Neuron (in vitro differentiated cells): Measurements from ENCODE around the gene ATP8A2.
A peak's percentile ranks its signal among the peaks of the same experiment; 100 is the strongest.

Source experiments
- H2AFZ ChIP-seq: one replicate; pipeline ENCODE4 v1.6.1; 2013; ENCODE audit warnings: low read depth, mild to moderate bottlenecking, inconsistent platforms, low read length, moderate library complexity
- H3K27me3 ChIP-seq: one replicate; pipeline ENCODE4 v1.6.1; 2013; ENCODE audit warnings: low read length; ENCODE audit not compliant: insufficient read depth
- H3K36me3 ChIP-seq: one replicate; pipeline ENCODE4 v1.6.1; 2013; ENCODE audit warnings: low read length; ENCODE audit not compliant: insufficient read depth
- H3K4me1 ChIP-seq: one replicate; pipeline ENCODE4 v1.6.1; 2013; ENCODE audit warnings: low read length; ENCODE audit not compliant: insufficient read depth
- H3K4me3 ChIP-seq: 2 replicates; pipeline ENCODE4 v1.5.1; 2013; ENCODE audit warnings: mild to moderate bottlenecking, low read length, moderate library complexity
- H3K9me3 ChIP-seq: one replicate; pipeline ENCODE4 v1.6.1; 2013; ENCODE audit warnings: low read length

ATP8A2 gene

GRCh38 chr13:25447396-25447795, 75.6 kb downstream of the ATP8A2 start:
- H3K4me1 ChIP-seq, result no peaks in the 10 kb centered on the region
- no peaks in the 10 kb centered on the region for H3K36me3 ChIP-seq
- no peaks in the 10 kb centered on the region for H3K27me3 ChIP-seq
- no peaks in the 10 kb centered on the region for H3K9me3 ChIP-seq
- no peak overlapping the region for H2AFZ ChIP-seq
- H3K4me3 ChIP-seq, result no peak overlapping the region

- H3K4me1 ChIP-seq, result no peaks in the 10 kb centered on the region
- H3K4me3 ChIP-seq, result no peak overlapping the region
- H3K36me3 ChIP-seq, result no peaks in the 10 kb centered on the region
- no peak overlapping the region for H2AFZ ChIP-seq
- no peaks in the 10 kb centered on the region for H3K27me3 ChIP-seq
- H3K9me3 ChIP-seq, result no peaks in the 10 kb centered on the region
Observed at GRCh38 chr13:25453850-25454365, 82.1 kb downstream of the ATP8A2 start.

GRCh38 chr13:25455146-25455545, 83.4 kb downstream of the ATP8A2 start:
- Histone ChIP-seq H3K9me3 (no peaks in the 10 kb centered on the region), H3K4me3 (no peak overlapping the region), H3K36me3 (no peaks in the 10 kb centered on the region), H2AFZ (no peak overlapping the region), H3K4me1 (no peaks in the 10 kb centered on the region), H3K27me3 (no peaks in the 10 kb centered on the region)

GRCh38 chr13:25457566-25457965, 85.8 kb downstream of the ATP8A2 start:
- Histone ChIP-seq H3K4me3 (no peak overlapping the region), H3K9me3 (no peaks in the 10 kb centered on the region)

GRCh38 chr13:25462301-25463125, 90.7 kb downstream of the ATP8A2 start:
- peaks cover 12% of the 10 kb centered on the region for H3K27me3 ChIP-seq

More at GRCh38 chr13:25457566-25457965, 85.8 kb downstream of the ATP8A2 start:
- Histone ChIP-seq H3K27me3 (no peaks in the 10 kb centered on the region), H2AFZ (no peak overlapping the region), H3K4me1 (no peaks in the 10 kb centered on the region), H3K36me3 (no peaks in the 10 kb centered on the region)

GRCh38 chr13:25463496-25463895, 91.7 kb downstream of the ATP8A2 start:
- H3K36me3 ChIP-seq, result no peaks in the 10 kb centered on the region
- peaks cover 22% of the 10 kb centered on the region for H3K27me3 ChIP-seq
- H2AFZ ChIP-seq, result no peak overlapping the region
- H3K9me3 ChIP-seq, result peaks cover 6% of the 10 kb centered on the region
- H3K4me1 ChIP-seq, result no peaks in the 10 kb centered on the region
- H3K4me3 ChIP-seq, result no peak overlapping the region

More at GRCh38 chr13:25462301-25463125, 90.7 kb downstream of the ATP8A2 start:
- Histone ChIP-seq H3K4me1 (no peaks in the 10 kb centered on the region), H3K9me3 (no peaks in the 10 kb centered on the region), H3K36me3 (no peaks in the 10 kb centered on the region), H2AFZ (no peak overlapping the region), H3K4me3 (no peak overlapping the region)

- Histone ChIP-seq H2AFZ (no peak overlapping the region), H3K9me3 (peaks cover 6% of the 10 kb centered on the region), H3K4me1 (peaks cover 2% of the 10 kb centered on the region), H3K27me3 (peaks cover 47% of the 10 kb centered on the region), H3K36me3 (no peaks in the 10 kb centered on the region), H3K4me3 (no peak overlapping the region)
Observed at GRCh38 chr13:25466880-25467279, 95.1 kb downstream of the ATP8A2 start.

- peak overlapping the region; percentile 36 for H2AFZ ChIP-seq
- peaks cover 6% of the 10 kb centered on the region for H3K9me3 ChIP-seq
- H3K27me3 ChIP-seq, result peaks cover 47% of the 10 kb centered on the region
- peak overlapping the region; percentile 31 for H3K4me3 ChIP-seq
- H3K4me1 ChIP-seq, result peaks cover 2% of the 10 kb centered on the region
- no peaks in the 10 kb centered on the region for H3K36me3 ChIP-seq
Observed at GRCh38 chr13:25468325-25469168, 96.8 kb downstream of the ATP8A2 start.

- H3K4me1 ChIP-seq, result peaks cover 2% of the 10 kb centered on the region
- peaks cover 45% of the 10 kb centered on the region for H3K27me3 ChIP-seq
- no peak overlapping the region for H3K4me3 ChIP-seq
- peaks cover 6% of the 10 kb centered on the region for H3K9me3 ChIP-seq
- H2AFZ ChIP-seq, result no peak overlapping the region
- H3K36me3 ChIP-seq, result no peaks in the 10 kb centered on the region
Observed at GRCh38 chr13:25469169-25469525, 97.4 kb downstream of the ATP8A2 start.

GRCh38 chr13:25473864-25474263, 102.1 kb downstream of the ATP8A2 start:
- Histone ChIP-seq H3K9me3 (no peaks in the 10 kb centered on the region), H2AFZ (no peak overlapping the region), H3K4me1 (no peaks in the 10 kb centered on the region), H3K36me3 (no peaks in the 10 kb centered on the region), H3K4me3 (no peak overlapping the region), H3K27me3 (peaks cover 22% of the 10 kb centered on the region)

- Histone ChIP-seq H2AFZ (no peak overlapping the region), H3K9me3 (no peaks in the 10 kb centered on the region), H3K4me1 (no peaks in the 10 kb centered on the region), H3K36me3 (no peaks in the 10 kb centered on the region), H3K27me3 (no peaks in the 10 kb centered on the region), H3K4me3 (no peak overlapping the region)
Observed at GRCh38 chr13:25478186-25478585, 106.4 kb downstream of the ATP8A2 start.

GRCh38 chr13:25489238-25489637, 117.5 kb downstream of the ATP8A2 start:
- H3K36me3 ChIP-seq, result no peaks in the 10 kb centered on the region
- H3K4me1 ChIP-seq, result no peaks in the 10 kb centered on the region
- no peaks in the 10 kb centered on the region for H3K9me3 ChIP-seq
- peaks cover 3% of the 10 kb centered on the region for H3K27me3 ChIP-seq
- H3K4me3 ChIP-seq, result no peak overlapping the region
- H2AFZ ChIP-seq, result no peak overlapping the region

GRCh38 chr13:25490236-25490635, 118.5 kb downstream of the ATP8A2 start:
- H2AFZ ChIP-seq, result no peak overlapping the region
- H3K9me3 ChIP-seq, result no peaks in the 10 kb centered on the region
- H3K4me3 ChIP-seq, result no peak overlapping the region
- no peaks in the 10 kb centered on the region for H3K36me3 ChIP-seq
- H3K4me1 ChIP-seq, result no peaks in the 10 kb centered on the region
- peaks cover 3% of the 10 kb centered on the region for H3K27me3 ChIP-seq
